Smooth muscle cell (in vitro differentiated cells): ENCODE results near the gene SYP. TPM values are rescaled to one million over a fixed set of nuclear protein-coding genes. Genes with fewer than 3 reads are reported as not detected.

Experiments
- DNase-seq: peaks from one replicate; lab custom pipeline; 2025; ENCODE audit not compliant: unreplicated experiment; lab: John Stamatoyannopoulos, UW
- H2AFZ ChIP-seq: fragments of 200-600 bp; sonication (generic); 2 replicates; pipeline ENCODE4 v1.6.0; 2016; ENCODE audit warnings: antibody characterized with exemption, low read depth, mild to moderate bottlenecking
- H3F3A ChIP-seq: fragments of 200-600 bp; sonication (generic); 2 replicates; pipeline ENCODE4 v1.6.0; 2017; ENCODE audit warnings: antibody characterized with exemption, low read depth
- H3K27ac ChIP-seq: fragments of 200-600 bp; sonication (generic); 2 replicates; pipeline ENCODE4 v1.5.1; 2016; ENCODE audit warnings: low read depth, mild to moderate bottlenecking
- H3K27me3 ChIP-seq: fragments of 200-600 bp; sonication (generic); 2 replicates; pipeline ENCODE4 v1.6.1; 2016; ENCODE audit warnings: low read depth, mild to moderate bottlenecking
- H3K36me3 ChIP-seq: fragments of 200-600 bp; sonication (generic); 2 replicates; pipeline ENCODE4 v1.5.1; 2016; ENCODE audit warnings: low read depth
- H3K4me1 ChIP-seq: fragments of 200-600 bp; sonication (generic); 2 replicates; pipeline ENCODE4 v1.5.1; 2016; ENCODE audit warnings: low read depth
- H3K4me2 ChIP-seq: fragments of 200-600 bp; sonication (generic); 2 replicates; pipeline ENCODE4 v1.6.0; 2016; ENCODE audit warnings: mild to moderate bottlenecking
- H3K4me3 ChIP-seq: fragments of 200-600 bp; sonication (generic); 2 replicates; pipeline ENCODE4 v1.5.1; 2016; ENCODE audit warnings: mild to moderate bottlenecking
- H3K79me2 ChIP-seq: fragments of 200-600 bp; sonication (generic); 2 replicates; pipeline ENCODE4 v1.6.0; 2016; ENCODE audit warnings: low read depth, mild to moderate bottlenecking
- H3K9ac ChIP-seq: fragments of 200-600 bp; sonication (generic); 2 replicates; pipeline ENCODE4 v1.6.0; 2016; ENCODE audit warnings: low read depth
- H3K9me3 ChIP-seq: fragments of 200-600 bp; sonication (generic); replicated peaks from 2 replicates; pipeline ENCODE4 v1.5.1; 2016; ENCODE audit warnings: low read depth
- H4K20me1 ChIP-seq: fragments of 200-600 bp; sonication (generic); 2 replicates; pipeline ENCODE4 v1.6.0; 2016; ENCODE audit warnings: low read depth
- CTCF ChIP-seq: fragments of 200-600 bp; sonication (generic); IDR thresholded peaks from 2 replicates; pipeline ENCODE4 v1.5.1; 2017; ENCODE audit warnings: borderline replicate concordance, mild to moderate bottlenecking, antibody characterized with exemption; ENCODE audit not compliant: insufficient read depth, poor library complexity, severe bottlenecking
- WGBS: methylation state at CpG from one replicate; pipeline ENCODE4 v1.1.7; 2016; ENCODE audit warnings: low lambda C conversion rate; 5-methylcytosine and 5-hydroxymethylcytosine counted together
- polyA plus RNA-seq: library from polyadenylated mRNA; unstranded; fragments of >200 nt; fragmentation: Nextera tagmentation; extraction: Ambion mirVana; gene quantifications from 2 replicates; pipeline ENCODE4 v1.2.1, GENCODE V29; 2016
- total RNA-seq: library from RNA; depleted of rRNA; stranded (reverse); fragments of >200 nt; gene quantifications from 2 replicates; pipeline ENCODE4 v1.2.3, GENCODE V29; 2014

The SYP gene
- total and polyA plus RNA-seq, 2 experiments from 2014 or later, result not detected

GRCh38 chrX:49231333-49232000 lies 31.5 kb upstream of the SYP start:
- H3K9ac ChIP-seq, result no peak overlapping the region
- no peak for TF ChIP-seq CTCF
- no peak overlapping the region for H3K27ac ChIP-seq
- H3K79me2 ChIP-seq, result no peaks in the 10 kb centered on the region
- no peaks in the 10 kb centered on the region for H3K9me3 ChIP-seq
- WGBS, result 87% methylated on average over 10 of the region's 10 CpGs
- no peaks in the 10 kb centered on the region for H3K36me3 ChIP-seq
- no peak overlapping the region for H2AFZ ChIP-seq
- H3F3A ChIP-seq, result no peaks in the 10 kb centered on the region
- H4K20me1 ChIP-seq, result no peaks in the 10 kb centered on the region
- no peaks in the 10 kb centered on the region for H3K27me3 ChIP-seq
- DNase-seq, result no peak
- no peak overlapping the region for H3K4me3 ChIP-seq
- H3K4me1 ChIP-seq, result no peaks in the 10 kb centered on the region
- H3K4me2 ChIP-seq, result no peak overlapping the region

DNA sequence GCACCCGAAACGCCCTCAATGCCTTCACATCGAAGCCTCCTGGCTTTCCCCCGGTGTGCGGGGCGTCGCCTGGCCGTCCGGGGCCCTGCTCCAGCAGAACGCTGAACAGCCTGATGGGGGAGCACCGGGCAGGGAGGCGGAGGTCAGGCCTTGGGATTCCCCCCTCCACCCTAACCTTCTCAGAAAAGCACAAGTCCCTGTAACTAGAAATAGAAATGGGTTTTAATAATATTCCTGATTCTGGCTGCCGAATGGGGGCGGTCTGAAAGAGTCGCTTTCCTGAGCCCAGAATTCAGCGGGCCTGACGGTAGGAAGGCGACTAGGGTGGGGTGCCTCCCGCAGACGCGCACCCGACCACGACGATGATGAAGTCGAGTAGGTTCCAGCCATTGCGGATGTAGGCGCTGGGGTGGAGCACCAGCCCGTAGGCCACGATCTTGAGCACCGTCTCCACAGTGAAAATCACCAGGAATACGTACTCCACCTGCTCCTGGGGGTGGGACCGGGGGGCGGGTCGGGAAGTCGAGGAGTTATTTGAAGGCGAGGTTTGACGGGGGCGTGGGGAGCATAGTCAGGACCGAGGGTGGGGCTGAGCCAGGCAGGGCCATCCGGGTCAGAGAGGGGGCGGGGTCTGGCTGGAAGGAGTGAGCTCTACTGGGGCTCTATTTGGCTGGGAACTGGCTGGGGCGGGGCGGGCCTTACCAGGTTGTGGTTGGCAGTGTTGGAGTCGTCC lies 30.7 kb upstream of the SYP start:
- no peak overlapping the region for H3K27ac ChIP-seq
- H3K79me2 ChIP-seq, result no peaks in the 10 kb centered on the region
- H3K9ac ChIP-seq, result no peak overlapping the region
- no peak for DNase-seq
- H3K36me3 ChIP-seq, result no peaks in the 10 kb centered on the region
- no peaks in the 10 kb centered on the region for H4K20me1 ChIP-seq
- no peaks in the 10 kb centered on the region for H3K9me3 ChIP-seq
- peak overlapping the region; percentile 81 for H2AFZ ChIP-seq
- H3K27me3 ChIP-seq, result no peaks in the 10 kb centered on the region
- H3K4me2 ChIP-seq, result peak overlapping the region; percentile 77
- 55% methylated on average over 39 of the region's 44 CpGs for WGBS
- peak overlapping the region; percentile 39 for H3K4me3 ChIP-seq
- no peaks in the 10 kb centered on the region for H3F3A ChIP-seq
- no peaks in the 10 kb centered on the region for H3K4me1 ChIP-seq
- TF ChIP-seq CTCF, result peak; percentile 5

- Histone ChIP-seq H3K4me2 (no peak overlapping the region), H3K79me2 (no peaks in the 10 kb centered on the region), H4K20me1 (no peaks in the 10 kb centered on the region), H3K4me1 (no peaks in the 10 kb centered on the region), H3K4me3 (no peak overlapping the region), H3K36me3 (no peaks in the 10 kb centered on the region), H3F3A (no peaks in the 10 kb centered on the region), H3K9ac (no peak overlapping the region), H3K27ac (no peak overlapping the region), H2AFZ (no peak overlapping the region), H3K9me3 (no peaks in the 10 kb centered on the region), H3K27me3 (no peaks in the 10 kb centered on the region)
- DNase-seq, result no peak
- no peak for TF ChIP-seq CTCF
- 92% methylated on average over 17 of the region's 17 CpGs for WGBS
Observed at GRCh38 chrX:49228185-49228584, 28.2 kb upstream of the SYP start.

DNA sequence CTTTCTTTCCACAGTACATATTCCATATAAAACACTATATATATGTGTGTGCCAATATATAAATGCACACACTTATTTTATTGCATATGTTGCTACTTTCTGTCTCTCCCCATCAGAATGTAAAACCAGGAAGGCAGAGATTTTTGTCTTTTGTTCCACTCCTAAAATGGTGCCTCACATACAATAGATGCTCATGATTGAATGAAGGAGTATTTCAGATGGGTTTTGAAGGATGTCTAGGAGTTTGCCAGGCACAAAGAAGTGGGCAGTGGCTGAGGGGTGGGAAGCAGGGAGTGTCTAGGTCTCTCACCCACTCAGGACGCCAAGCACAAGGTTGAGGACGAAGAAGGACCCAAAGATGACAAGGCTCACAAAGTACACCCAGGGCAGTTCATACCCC lies 27.7 kb upstream of the SYP start:
- H3K9ac ChIP-seq, result no peak overlapping the region
- 66% methylated on average over 2 of the region's 2 CpGs for WGBS
- no peaks in the 10 kb centered on the region for H3F3A ChIP-seq
- no peaks in the 10 kb centered on the region for H4K20me1 ChIP-seq
- H3K36me3 ChIP-seq, result no peaks in the 10 kb centered on the region
- H3K4me1 ChIP-seq, result no peaks in the 10 kb centered on the region
- no peak for TF ChIP-seq CTCF
- no peak overlapping the region for H3K4me2 ChIP-seq
- H2AFZ ChIP-seq, result no peak overlapping the region
- DNase-seq, result no peak
- no peak overlapping the region for H3K4me3 ChIP-seq
- no peaks in the 10 kb centered on the region for H3K27me3 ChIP-seq
- H3K9me3 ChIP-seq, result no peaks in the 10 kb centered on the region
- H3K79me2 ChIP-seq, result no peaks in the 10 kb centered on the region
- no peak overlapping the region for H3K27ac ChIP-seq
